ENCODE measurements around the gene DPEP2NB.
"Not testable (repeated sequence)": the region's sequence is repeated elsewhere in the genome, so short reads cannot be mapped to it uniquely, and the experiment has no call there.

DPEP2NB gene

GRCh38 chr16:68015681-68016080 is at the start of gene DPEP2NB:
DPEP2NB (minus strand) TSS chr16:68015911; CDS start chr16:68015770, 141 bp downstream.
- DNase-seq, result no peak

GRCh38 chr16:68064791-68065365 is 49.2 kb upstream of the DPEP2NB start:
- DNase-seq, result peak; percentile 82

- DNase-seq, result peak; percentile 52
These were observed 47.2 kb upstream of the DPEP2NB start for GRCh38 chr16:68062910-68063393.

- DNase-seq, result no peak
These were observed 45.7 kb upstream of the DPEP2NB start for GRCh38 chr16:68061396-68061795.

- no peak for DNase-seq
These were observed 44.1 kb upstream of the DPEP2NB start for GRCh38 chr16:68059804-68060203.

- no peak for DNase-seq
These were observed 39.7 kb upstream of the DPEP2NB start for GRCh38 chr16:68055395-68055794.

- no peak for DNase-seq
These were observed 33.7 kb upstream of the DPEP2NB start for GRCh38 chr16:68049449-68049848.

GRCh38 chr16:68047987-68048386 is 32.3 kb upstream of the DPEP2NB start:
- DNase-seq, result no peak

GRCh38 chr16:68046106-68046505 is 30.4 kb upstream of the DPEP2NB start:
- no peak for DNase-seq

GRCh38 chr16:68041783-68042182 is 26.1 kb upstream of the DPEP2NB start:
- no peak for DNase-seq

- DNase-seq, result peak; percentile 95
These were observed 25.0 kb upstream of the DPEP2NB start for GRCh38 chr16:68040506-68041288.

GRCh38 chr16:68037841-68038597 is 22.3 kb upstream of the DPEP2NB start:
- DNase-seq, result no peak

GRCh38 chr16:68035227-68035626 is 19.5 kb upstream of the DPEP2NB start:
- DNase-seq, result no peak

- DNase-seq, result no peak
These were observed 17.4 kb upstream of the DPEP2NB start for GRCh38 chr16:68033101-68033500.

GRCh38 chr16:68031951-68032350 is 16.2 kb upstream of the DPEP2NB start:
- DNase-seq, result no peak

- DNase-seq, result not testable (repeated sequence)
These were observed 14.4 kb upstream of the DPEP2NB start for GRCh38 chr16:68030108-68030507.

- no peak for DNase-seq
These were observed 13.3 kb upstream of the DPEP2NB start for GRCh38 chr16:68028996-68029395.

- peak; percentile 94 for DNase-seq
These were observed 7.2 kb upstream of the DPEP2NB start, which contains the start of the genes DDX28 and DUS2 for GRCh38 chr16:68022728-68023537. DDX28 (minus strand) TSS chr16:68023232; CDS start chr16:68023202, 30 bp downstream. DUS2 (plus strand) TSS chr16:68023284; CDS start chr16:68038024, 14,740 bp downstream.

- DNase-seq, result no peak
These were observed 6.6 kb upstream of the DPEP2NB start for GRCh38 chr16:68022278-68022727.

GRCh38 chr16:68021490-68021889 is 5.8 kb upstream of the DPEP2NB start:
- DNase-seq, result no peak

- DNase-seq, result no peak
These were observed 3.5 kb upstream of the DPEP2NB start for GRCh38 chr16:68019167-68019680.

GRCh38 chr16:68013440-68013839 is 2.3 kb downstream of the DPEP2NB start:
- no peak for DNase-seq

All from CD4-positive, alpha-beta T cell treated with Interleukin-17A for 4 hours (primary cell).